ENCODE measurements around the gene ZRSR2.
A peak's percentile ranks its signal among the peaks of the same experiment; 100 is the strongest.

The ZRSR2 gene

GRCh38 chrX:15853586-15854079, 63.3 kb downstream of the ZRSR2 start:
- DNase-seq (ENCODE audit: low read depth), result no peak

DNA sequence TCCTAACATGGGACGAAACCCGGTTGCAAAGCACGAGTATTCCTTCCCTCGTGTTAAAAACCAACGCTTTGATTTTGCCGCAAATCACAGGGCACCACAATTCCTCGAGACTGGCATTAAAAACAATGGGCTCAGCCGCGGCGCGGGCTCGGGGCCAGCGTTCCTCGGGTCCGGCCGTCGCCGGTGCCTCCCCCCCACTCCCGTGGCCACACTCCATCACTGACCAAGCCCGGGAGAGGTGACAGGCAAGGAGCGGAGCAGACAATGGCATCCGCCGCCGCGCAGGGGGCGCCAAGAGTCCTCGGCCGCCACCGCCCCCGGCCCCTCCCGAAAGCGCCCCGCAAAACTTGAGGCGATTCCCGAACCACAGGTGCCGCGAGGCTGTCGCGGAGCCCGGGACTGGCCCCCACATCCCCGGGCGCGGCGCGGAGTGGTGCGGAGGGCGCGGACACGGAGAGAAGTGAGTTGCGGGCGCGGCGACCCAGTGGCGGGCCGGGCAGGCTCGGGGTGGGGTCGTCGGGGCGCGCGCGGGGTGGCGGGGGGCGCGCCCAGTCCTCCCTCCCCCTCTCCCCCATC, 63.9 kb downstream of the ZRSR2 start:
- peak; percentile 17 for DNase-seq (ENCODE audit: low read depth)

GRCh38 chrX:15854712-15855567, 64.7 kb downstream of the ZRSR2 start, which contains the start of gene AP1S2:
Gene AP1S2, minus strand, starts transcription at chrX:15854813. Its CDS starts 2,289 bp downstream, at chrX:15852524.
- peak; percentile 95 for DNase-seq (ENCODE audit: low read depth)

GRCh38 chrX:15855568-15856221, 65.4 kb downstream of the ZRSR2 start:
- DNase-seq (ENCODE audit: low read depth), result no peak

DNA sequence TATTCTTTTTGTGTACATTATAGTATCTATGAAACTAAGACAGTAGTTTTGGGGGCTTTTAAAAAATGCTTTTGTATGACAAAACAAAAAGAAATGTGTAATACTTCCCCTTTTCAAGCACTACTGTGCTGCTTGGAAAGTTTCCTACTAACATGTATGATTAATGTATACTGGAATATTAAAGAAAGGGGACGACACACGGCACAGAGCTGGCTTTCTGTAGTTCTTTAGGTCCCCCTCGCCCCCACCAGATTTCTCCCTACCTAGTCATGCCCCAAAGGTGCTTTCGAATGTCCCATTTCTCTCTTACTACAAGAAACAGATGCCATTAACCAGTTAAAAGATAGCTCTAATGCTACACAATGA, 65.9 kb downstream of the ZRSR2 start:
- DNase-seq (ENCODE audit: low read depth), result no peak

- DNase-seq (ENCODE audit: low read depth), result no peak
Measured at GRCh38 chrX:15856636-15857035, 66.4 kb downstream of the ZRSR2 start.

GRCh38 chrX:15858051-15858450, 67.8 kb downstream of the ZRSR2 start:
- DNase-seq (ENCODE audit: low read depth), result no peak

GRCh38 chrX:15860921-15861320, 70.6 kb downstream of the ZRSR2 start:
- no peak for DNase-seq (ENCODE audit: low read depth)

DNA sequence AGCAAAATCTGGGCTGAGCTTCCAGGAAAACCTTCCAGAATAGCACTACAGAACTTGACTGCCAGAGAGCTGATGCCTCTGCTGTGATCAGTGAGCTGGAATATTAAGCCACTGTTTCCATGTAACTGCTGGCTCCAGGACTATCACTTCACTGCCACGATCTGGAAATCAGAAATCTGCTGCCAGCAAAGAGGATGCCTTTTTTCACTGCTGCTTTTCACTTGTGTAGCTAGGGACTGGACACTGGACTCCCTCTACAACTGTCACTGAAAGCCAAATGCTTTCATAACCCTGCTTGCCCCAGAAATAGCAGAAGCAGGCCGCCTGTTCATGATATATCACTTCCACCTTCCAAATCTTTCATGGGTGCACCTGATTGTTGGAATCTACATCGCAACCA, 73.7 kb downstream of the ZRSR2 start:
- no peak for DNase-seq (ENCODE audit: low read depth)

- no peak for DNase-seq (ENCODE audit: low read depth)
Measured at GRCh38 chrX:15864629-15865028, 74.3 kb downstream of the ZRSR2 start.

GRCh38 chrX:15866147-15866546, 75.9 kb downstream of the ZRSR2 start:
- DNase-seq (ENCODE audit: low read depth), result no peak

- no peak for DNase-seq (ENCODE audit: low read depth)
Measured at GRCh38 chrX:15869695-15870094, 79.4 kb downstream of the ZRSR2 start.

GRCh38 chrX:15870310-15870709, 80.0 kb downstream of the ZRSR2 start:
- no peak for DNase-seq (ENCODE audit: low read depth)
